Endothelial cell of umbilical vein (primary cell): ENCODE data around the gene LIN28B.

Source experiments
- EZH2 ChIP-seq: IDR thresholded peaks from 2 replicates; pipeline ENCODE4 v1.6.1; 2012; ENCODE audit warnings: borderline replicate concordance, low read depth, mild to moderate bottlenecking, moderate library complexity, low read length, inconsistent platforms; ENCODE audit not compliant: severe bottlenecking
- FOS ChIP-seq: IDR thresholded peaks from 2 replicates; pipeline ENCODE4 v1.6.1; 2011; ENCODE audit warnings: mild to moderate bottlenecking, low read length, moderate library complexity, borderline replicate concordance; ENCODE audit not compliant: insufficient read depth
- GATA2 ChIP-seq: IDR thresholded peaks from 2 replicates; pipeline ENCODE4 v1.7.0; 2011; ENCODE audit warnings: low read depth, mild to moderate bottlenecking, moderate library complexity, mixed read lengths, low read length; ENCODE audit not compliant: insufficient read length, insufficient read depth
- JUN ChIP-seq: IDR thresholded peaks from 2 replicates; pipeline ENCODE4 v1.6.1; 2011; ENCODE audit warnings: borderline replicate concordance, low read depth; ENCODE audit not compliant: insufficient read length, insufficient read depth
- MYC ChIP-seq: IDR thresholded peaks from one replicate; pipeline ENCODE4 v1.6.1; 2011; ENCODE audit warnings: mild to moderate bottlenecking, low read depth, low read length
- POLR2A ChIP-seq: IDR thresholded peaks from 2 replicates; pipeline ENCODE4 v1.6.1; 2012; ENCODE audit warnings: low read depth, mild to moderate bottlenecking, control low read depth, low read length
- POLR2AphosphoS5 ChIP-seq: IDR thresholded peaks from 2 replicates; pipeline ENCODE4 v1.6.1; 2012; ENCODE audit warnings: low read depth, mild to moderate bottlenecking, control low read depth, low read length, moderate library complexity; ENCODE audit not compliant: insufficient read depth
- TF ChIP-seq, protein P1 (sequence below), 2 donors: IDR thresholded peaks; 1 replicate in 1 of 2; 2 replicates in 1 of 2; pipeline ENCODE4 v1.5.1; 2011; ENCODE audit warnings: low read length in 2 of 2, mild to moderate bottlenecking in 2 of 2, moderate library complexity in 2 of 2, control low read depth in 1 of 2, inconsistent platforms in 1 of 2, low read depth in 1 of 2; ENCODE audit not compliant: insufficient read depth in 1 of 2; ENCODE audit errors: extremely low read depth in 1 of 2
- TF ChIP-seq, protein P2 (sequence below): IDR thresholded peaks from 2 replicates; pipeline ENCODE4 v1.6.1; 2011; ENCODE audit not compliant: insufficient read depth, insufficient read length

DNA sequence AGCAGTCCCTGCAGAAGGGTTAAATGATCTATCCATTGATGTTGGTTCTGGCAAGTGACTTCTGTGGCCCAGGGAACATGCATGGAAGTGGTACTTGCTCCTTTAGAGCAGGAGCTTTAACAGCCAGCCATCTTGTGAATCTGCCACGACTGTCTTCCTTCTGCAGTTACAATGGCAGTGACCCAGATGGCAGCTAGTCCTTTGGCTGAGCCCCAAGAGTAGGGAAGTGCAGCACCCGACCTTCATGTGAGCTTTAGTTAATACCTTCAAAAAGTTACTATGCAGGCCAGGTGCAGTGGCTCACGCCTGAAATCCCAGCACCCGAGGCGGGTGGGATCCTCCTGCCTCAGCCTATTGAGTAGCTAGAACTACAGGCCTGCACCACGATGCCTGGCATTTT, 156.5 kb downstream of the LIN28B start:
- TF ChIP-seq JUN (no peak), POLR2A (no peak), MYC (no peak), EZH2 (no peak), POLR2AphosphoS5 (no peak), FOS (no peak), GATA2 (no peak)
- TF ChIP-seq, protein P1, sequence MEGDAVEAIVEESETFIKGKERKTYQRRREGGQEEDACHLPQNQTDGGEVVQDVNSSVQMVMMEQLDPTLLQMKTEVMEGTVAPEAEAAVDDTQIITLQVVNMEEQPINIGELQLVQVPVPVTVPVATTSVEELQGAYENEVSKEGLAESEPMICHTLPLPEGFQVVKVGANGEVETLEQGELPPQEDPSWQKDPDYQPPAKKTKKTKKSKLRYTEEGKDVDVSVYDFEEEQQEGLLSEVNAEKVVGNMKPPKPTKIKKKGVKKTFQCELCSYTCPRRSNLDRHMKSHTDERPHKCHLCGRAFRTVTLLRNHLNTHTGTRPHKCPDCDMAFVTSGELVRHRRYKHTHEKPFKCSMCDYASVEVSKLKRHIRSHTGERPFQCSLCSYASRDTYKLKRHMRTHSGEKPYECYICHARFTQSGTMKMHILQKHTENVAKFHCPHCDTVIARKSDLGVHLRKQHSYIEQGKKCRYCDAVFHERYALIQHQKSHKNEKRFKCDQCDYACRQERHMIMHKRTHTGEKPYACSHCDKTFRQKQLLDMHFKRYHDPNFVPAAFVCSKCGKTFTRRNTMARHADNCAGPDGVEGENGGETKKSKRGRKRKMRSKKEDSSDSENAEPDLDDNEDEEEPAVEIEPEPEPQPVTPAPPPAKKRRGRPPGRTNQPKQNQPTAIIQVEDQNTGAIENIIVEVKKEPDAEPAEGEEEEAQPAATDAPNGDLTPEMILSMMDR (IDR thresholded peaks at IDR 0.05; ENCODE audit: extremely low read depth in 1 of 2, insufficient read depth in 1 of 2, low read depth in 1 of 2, low read length in 2 of 2), result no peak
- TF ChIP-seq, protein P2, sequence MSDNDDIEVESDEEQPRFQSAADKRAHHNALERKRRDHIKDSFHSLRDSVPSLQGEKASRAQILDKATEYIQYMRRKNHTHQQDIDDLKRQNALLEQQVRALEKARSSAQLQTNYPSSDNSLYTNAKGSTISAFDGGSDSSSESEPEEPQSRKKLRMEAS, result no peak
